ENCODE measurements around the gene PLCL2. TPM values are rescaled to one million over a fixed set of nuclear protein-coding genes. Genes with fewer than 3 reads are reported as not detected.

The PLCL2 gene
- total and polyA plus RNA-seq, 2 donors (not counting 3 experiments of a cell fraction or from before 2014, with no cell fraction given) = 2.3 to 10.7 TPM

GRCh38 chr3:16950282-16950681 lies 65.5 kb downstream of the PLCL2 start:
- H3K36me3 ChIP-seq (ENCODE audit: control insufficient read depth in 2 of 2, extremely low read depth in 1 of 2, insufficient read depth in 2 of 2, low read length in 2 of 2) = no peaks in the 10 kb centered on the region
- TF ChIP-seq, protein P1, sequence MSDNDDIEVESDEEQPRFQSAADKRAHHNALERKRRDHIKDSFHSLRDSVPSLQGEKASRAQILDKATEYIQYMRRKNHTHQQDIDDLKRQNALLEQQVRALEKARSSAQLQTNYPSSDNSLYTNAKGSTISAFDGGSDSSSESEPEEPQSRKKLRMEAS (IDR thresholded peaks at IDR 0.05; ENCODE audit: insufficient read depth, insufficient read length) = no peak
- TF ChIP-seq GATA2 (IDR thresholded peaks at IDR 0.05; ENCODE audit: insufficient read depth, insufficient read length, low read depth, low read length) (no peak), FOS (IDR thresholded peaks at IDR 0.05; ENCODE audit: borderline replicate concordance, insufficient read depth, low read length) (no peak), MYC (IDR thresholded peaks at IDR 0.05; ENCODE audit: low read depth, low read length) (no peak), CTCF (IDR thresholded peaks at IDR 0.05; ENCODE audit: extremely low read depth in 1 of 2, insufficient read depth in 1 of 2, low read depth in 1 of 2, low read length in 2 of 2) (no peak), JUN (IDR thresholded peaks at IDR 0.05; ENCODE audit: borderline replicate concordance, insufficient read depth, insufficient read length, low read depth) (no peak), POLR2AphosphoS5 (IDR thresholded peaks at IDR 0.05; ENCODE audit: insufficient read depth, low read depth, low read length) (no peak), POLR2A (IDR thresholded peaks at IDR 0.05; ENCODE audit: low read depth, low read length) (no peak), EZH2 (IDR thresholded peaks at IDR 0.05; ENCODE audit: borderline replicate concordance, low read depth, low read length, severe bottlenecking) (no peak)
- H3K9me3 ChIP-seq (replicated peaks; ENCODE audit: control insufficient read depth, insufficient read depth, low read length) = no peaks in the 10 kb centered on the region
- H3K9me1 ChIP-seq (replicated peaks; ENCODE audit: control insufficient read depth, extremely low read depth, insufficient read depth, low read length) = no peaks in the 10 kb centered on the region
- H4K20me1 ChIP-seq (replicated peaks; ENCODE audit: control insufficient read depth, extremely low read depth, insufficient read depth, low read length) = peaks cover 3% of the 10 kb centered on the region
- intact Hi-C loops (cut with micrococcal nuclease) (no loop called here), dilution Hi-C loops (cut with MboI; ENCODE audit: extremely low pct_ligation_motif_present, low sequenced_read_pairs) (no loop called here)
- no peak overlapping the region for H2AFZ ChIP-seq (ENCODE audit: low read depth, low read length)
- H3K9ac ChIP-seq (replicated peaks; ENCODE audit: extremely low read depth, insufficient read depth, low read length) = no peak overlapping the region
- ChIA-PET POLR2A (no interaction called here), CTCF (no interaction called here)
- H3K27me3 ChIP-seq (ENCODE audit: control insufficient read depth in 2 of 2, insufficient read depth in 2 of 2, low read length in 2 of 2) = no peaks in the 10 kb centered on the region
- H3K4me1 ChIP-seq (ENCODE audit: control insufficient read depth, extremely low read depth, insufficient read depth, low read length) = no peaks in the 10 kb centered on the region
- no TSS peak for BruUV-seq (replicated peaks)
- FAIRE-seq (no peak), DNase-seq (ENCODE audit: low read depth, low spot score) (no peak)
- no peak overlapping the region for H3K4me3 ChIP-seq (replicated peaks in 1 of 3; ENCODE audit: insufficient read depth in 1 of 3, low read depth in 1 of 3, low read length in 3 of 3)
- H3K27ac ChIP-seq (ENCODE audit: insufficient read depth, low read depth, low read length) = no peak overlapping the region
- no peak overlapping the region for H3K4me2 ChIP-seq (ENCODE audit: insufficient read depth, low read length)
- H3K79me2 ChIP-seq (ENCODE audit: control insufficient read depth, insufficient read depth, low read length) = no peaks in the 10 kb centered on the region
